CD4-positive, alpha-beta T cell (primary cell): Measurements from ENCODE around the gene PMF1. TPM values are rescaled to one million over a fixed set of nuclear protein-coding genes. Genes with fewer than 3 reads are reported as not detected.
"Not testable (repeated sequence)": the region's sequence is repeated elsewhere in the genome, so short reads cannot be mapped to it uniquely, and the experiment has no call there.

Source experiments
- ATAC-seq: fragments of 200-7000 bp; cut with Tn5 transposase; one replicate; pipeline ENCODE4 v1.10.0; 2022; ENCODE audit warnings: mild to moderate bottlenecking; ENCODE audit not compliant: poor library complexity
- CTCF ChIA-PET: fragments of 350-600 bp; sonication (Branson Sonifier 250); formaldehyde crosslinking; loops from one replicate; lab custom pipeline; 2021; ENCODE audit warnings: antibody characterized with exemption, inconsistent platforms; lab: Charles Lee
- POLR2A ChIA-PET: fragments of 350-600 bp; sonication (Branson Sonifier 250); formaldehyde crosslinking; loops from one replicate; lab custom pipeline; 2021; ENCODE audit warnings: antibody characterized with exemption, inconsistent platforms; lab: Charles Lee
- DNase-seq, 14 experiments: peaks; one replicate each; pipeline ENCODE4 v3.0.0-alpha.2; 2013 to 2020; ENCODE audit warnings: mixed read lengths in 2 of 14
- H3K27ac ChIP-seq, 2 donors: one replicate each; pipeline versions ENCODE4 v1.5.1 to v1.7.0; 2013; ENCODE audit warnings: low read length in 2 of 2, low read depth in 1 of 2, mild to moderate bottlenecking in 1 of 2
- H3K27me3 ChIP-seq, 2 experiments: 1 replicate in 1 of 2; 2 replicates in 1 of 2; pipeline versions ENCODE4 v1.6.1 to v1.7.0; 2013; ENCODE audit warnings: low read length in 2 of 2, control low read depth in 1 of 2, mild to moderate bottlenecking in 1 of 2, moderate library complexity in 1 of 2; ENCODE audit not compliant: insufficient read depth in 2 of 2, control insufficient read depth in 1 of 2
- H3K36me3 ChIP-seq: one replicate; pipeline ENCODE4 v1.6.1; 2013; ENCODE audit warnings: low read length, control low read depth; ENCODE audit not compliant: insufficient read depth
- H3K4me1 ChIP-seq: one replicate; pipeline ENCODE4 v1.6.1; 2013; ENCODE audit warnings: low read length, control low read depth; ENCODE audit not compliant: insufficient read depth
- H3K4me3 ChIP-seq: one replicate; pipeline ENCODE4 v1.5.1; 2013; ENCODE audit warnings: mild to moderate bottlenecking, low read length, moderate library complexity
- H3K9me3 ChIP-seq, 2 experiments: 1 replicate in 1 of 2; 2 replicates in 1 of 2; pipeline versions ENCODE4 v1.6.1 to v1.7.0; 2013; ENCODE audit warnings: low read length in 2 of 2, mild to moderate bottlenecking in 2 of 2, control low read depth in 1 of 2, moderate library complexity in 1 of 2; ENCODE audit not compliant: control insufficient read depth in 1 of 2, insufficient read depth in 1 of 2
- H3K27ac Mint-ChIP-seq: one replicate; pipeline ENCODE4 v1.8.0; 2020; ENCODE audit warnings: mixed read lengths
- H3K27me3 Mint-ChIP-seq: one replicate; pipeline ENCODE4 v1.8.0; 2021; ENCODE audit warnings: mixed read lengths
- H3K36me3 Mint-ChIP-seq: one replicate; pipeline ENCODE4 v1.8.0; 2021; ENCODE audit warnings: low read depth, mixed read lengths
- H3K4me1 Mint-ChIP-seq: one replicate; pipeline ENCODE4 v1.8.0; 2021; ENCODE audit warnings: low read depth, mixed read lengths
- H3K4me3 Mint-ChIP-seq: one replicate; pipeline ENCODE4 v1.8.0; 2020; ENCODE audit warnings: mild to moderate bottlenecking, mixed read lengths
- H3K9me3 Mint-ChIP-seq: one replicate; pipeline ENCODE4 v1.8.0; 2020; ENCODE audit warnings: mixed read lengths
- intact Hi-C, 2 experiments: fragments of 100-400 bp; cut with DNase I in 1 of 2; cut with micrococcal nuclease in 1 of 2; formaldehyde crosslinking; loops; one replicate each; pipeline versions ENCODE4 v1.15.1 to v1.9.0; 2023 to 2025; cut with DNase I, micrococcal nuclease
- total RNA-seq, 174 experiments: library from RNA in 2 of 174; stranded (reverse) in 2 of 174; gene quantifications; one replicate each; pipeline ENCODE4 v1.2.3 and lab custom pipeline; 2021 to 2026
- TF ChIP-seq, protein P1 (sequence below): fragments of 200-600 bp; IDR thresholded peaks from one replicate; pipeline ENCODE4 v1.8.0; 2022; ENCODE audit warnings: antibody characterized with exemption, mild to moderate bottlenecking

PMF1 gene
- total RNA-seq, 2 experiments from 2014 or later: 58.0 to 61.2 TPM

DNA sequence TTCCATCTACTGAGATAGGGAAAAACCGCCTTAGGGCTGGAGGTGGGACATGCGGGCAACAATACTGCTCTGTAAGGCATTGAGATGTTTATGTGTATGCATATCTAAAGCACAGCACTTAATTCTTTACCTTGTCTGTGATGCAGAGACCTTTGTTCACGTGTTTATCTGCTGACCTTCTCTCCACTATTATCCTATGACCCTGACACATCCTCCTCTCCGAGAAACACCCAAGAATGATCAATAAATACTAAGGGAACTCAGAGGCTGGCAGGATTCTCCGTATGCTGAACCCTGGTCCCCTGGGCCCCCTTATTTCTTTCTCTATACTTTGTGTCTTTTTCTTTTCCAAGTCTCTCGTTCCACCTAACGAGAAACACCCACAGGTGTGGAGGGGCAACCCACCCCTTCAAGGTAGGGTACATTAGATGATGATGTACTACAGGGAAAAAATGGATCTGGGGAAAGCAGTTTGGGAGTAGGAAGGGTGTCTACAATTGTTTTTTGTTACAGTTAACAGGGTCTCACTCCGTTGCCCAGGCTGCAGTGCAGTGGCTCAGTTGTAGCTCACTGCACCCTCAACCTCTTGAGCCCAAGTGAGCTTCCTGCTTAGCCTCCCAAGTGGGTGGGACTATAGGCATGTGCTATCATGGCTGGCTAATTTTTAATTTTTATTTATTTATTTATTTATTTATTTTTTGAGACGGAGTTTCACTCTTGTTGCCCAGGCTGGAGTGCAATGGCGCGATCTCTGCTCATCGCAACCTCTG is 30.6 kb upstream of the PMF1 start:
- DNase-seq, H3K27ac Mint-ChIP-seq, H3K9me3 ChIP-seq, H3K4me3 Mint-ChIP-seq, H3K27ac ChIP-seq, H3K36me3 ChIP-seq, H3K27me3 ChIP-seq, H3K36me3 Mint-ChIP-seq, H3K9me3 Mint-ChIP-seq, H3K4me3 ChIP-seq, H3K27me3 Mint-ChIP-seq, ATAC-seq, CTCF ChIA-PET, intact Hi-C loops: not testable (repeated sequence)
- H3K4me1 ChIP-seq: peaks cover 11% of the 10 kb centered on the region
- POLR2A ChIA-PET: interaction anchor here (0.7 to 1.2 kb wide), 2 partner anchors 31 to 50 kb away, joined by 3 read pairs; partner anchors contain the start of gene PMF1
- peaks cover 16% of the 10 kb centered on the region for H3K4me1 Mint-ChIP-seq

DNA sequence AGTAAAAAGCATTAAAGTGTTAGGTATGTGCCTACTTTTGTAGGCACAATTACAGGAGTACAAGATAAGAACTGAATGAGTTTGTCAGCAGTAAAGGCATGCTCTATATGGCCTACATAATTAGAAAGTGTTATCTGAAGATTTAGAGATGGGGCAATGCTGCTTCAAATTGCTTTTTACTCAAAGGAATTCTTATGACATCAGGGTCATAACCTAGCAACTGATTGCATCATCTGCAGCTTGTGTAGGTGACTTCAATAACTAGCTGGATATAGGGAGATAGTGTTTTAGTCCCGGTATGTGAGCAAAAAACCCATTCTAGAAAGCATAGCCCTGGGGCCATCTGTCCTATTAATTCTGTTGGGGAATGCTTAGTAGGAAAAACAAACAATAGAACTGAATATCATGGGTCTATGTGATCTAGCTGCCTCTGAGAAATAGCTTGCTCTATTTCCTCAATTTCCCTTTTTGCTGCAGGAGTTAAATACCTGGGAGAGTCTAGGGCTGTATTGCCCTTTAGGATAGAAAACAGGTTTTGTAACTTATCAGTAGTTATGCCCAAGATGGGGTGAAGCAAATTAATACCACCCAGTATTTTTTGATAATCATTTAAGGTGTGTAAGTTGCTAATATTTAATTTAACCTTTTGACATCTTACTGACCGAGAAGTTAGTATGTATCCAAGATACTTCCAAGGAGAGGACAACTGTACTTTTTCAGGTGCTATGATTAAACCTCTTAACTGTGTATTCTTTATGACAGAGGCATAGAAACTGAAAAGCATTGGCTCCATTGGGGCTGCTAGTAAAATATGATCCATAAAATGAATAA is 26.2 kb upstream of the PMF1 start:
- H3K27me3 Mint-ChIP-seq, H3K4me3 ChIP-seq, DNase-seq, intact Hi-C loops, H3K36me3 Mint-ChIP-seq, H3K9me3 Mint-ChIP-seq, H3K4me1 Mint-ChIP-seq, CTCF ChIA-PET, H3K27ac ChIP-seq, H3K36me3 ChIP-seq, H3K27ac Mint-ChIP-seq, ATAC-seq, H3K9me3 ChIP-seq, H3K4me1 ChIP-seq, H3K4me3 Mint-ChIP-seq, H3K27me3 ChIP-seq: not testable (repeated sequence)
- POLR2A ChIA-PET: interaction anchor here (1.3 kb wide), 1 partner anchor 26 kb away, joined by 3 read pairs; the partner anchor contains the start of gene PMF1

DNA sequence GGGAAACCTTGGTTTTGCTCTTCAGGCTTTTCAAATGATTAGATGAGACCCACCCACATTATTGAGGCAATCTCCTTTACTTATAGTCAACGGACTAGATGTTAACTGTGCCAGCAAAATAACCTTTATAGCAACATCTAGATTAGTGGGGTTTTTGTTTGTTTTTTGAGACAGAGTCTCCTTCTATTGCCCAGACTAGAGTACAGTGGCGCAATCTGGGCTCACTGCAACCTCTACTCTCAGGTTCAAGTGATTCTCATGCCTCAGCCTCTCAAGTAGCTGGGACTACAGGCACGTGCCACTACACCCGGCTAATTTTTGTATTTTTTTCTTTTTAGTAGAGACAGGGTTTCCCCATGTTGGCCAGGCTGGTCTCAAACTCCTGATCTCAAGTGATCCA is 22.5 kb upstream of the PMF1 start:
- CTCF ChIA-PET, H3K9me3 ChIP-seq: not testable (repeated sequence)

DNA sequence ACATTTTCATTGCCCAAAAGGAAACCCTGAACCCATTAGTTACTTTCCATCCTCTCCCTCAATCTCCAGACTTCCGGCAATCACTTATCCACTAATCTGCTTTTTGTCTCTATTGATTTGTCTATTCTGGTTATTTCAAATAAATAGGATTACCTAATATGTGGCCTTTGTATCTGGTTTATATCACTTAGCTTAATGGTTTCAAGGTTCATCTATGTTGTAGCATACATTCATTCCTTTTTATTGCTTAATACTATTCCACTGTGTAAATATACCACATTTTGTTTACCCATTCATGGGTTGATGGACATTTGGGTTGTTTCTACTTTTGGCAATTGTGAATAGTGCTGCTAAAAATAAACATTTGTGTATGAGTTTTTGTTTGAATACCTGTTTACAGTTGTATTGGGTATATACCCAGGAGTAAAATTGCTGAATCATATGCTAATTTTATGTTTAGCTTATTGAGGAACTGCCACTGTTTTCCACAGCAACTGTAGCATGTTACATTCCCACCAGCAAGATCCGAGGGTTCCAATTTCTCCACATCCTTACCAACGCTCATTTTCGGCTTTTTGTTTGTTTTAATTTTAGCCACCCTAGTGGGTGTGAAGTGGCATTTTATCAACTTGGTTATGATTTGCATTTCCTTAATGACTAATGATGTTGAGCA is 21.4 kb upstream of the PMF1 start:
- POLR2A ChIA-PET: no interaction called here
- Histone ChIP-seq H3K27me3 (no peaks in the 10 kb centered on the region), H3K9me3 (peaks cover 0 to 4% of the 10 kb centered on the region in 2 experiments), H3K4me3 (no peak overlapping the region), H3K4me1 (peaks cover 24% of the 10 kb centered on the region), H3K27ac (no peak overlapping the region), H3K36me3 (peaks cover 13% of the 10 kb centered on the region)
- Mint-ChIP-seq H3K27me3 (no peaks in the 10 kb centered on the region), H3K27ac (no peak overlapping the region), H3K36me3 (peaks cover 18% of the 10 kb centered on the region), H3K4me1 (peaks cover 24% of the 10 kb centered on the region), H3K9me3 (peaks cover 3% of the 10 kb centered on the region), H3K4me3 (peak overlapping the region; percentile 48)
- ATAC-seq: no peak
- intact Hi-C loops: loop anchor here in 1 of 2 experiments (5.0 kb wide), 4 partner anchors 36 to 146 kb away; partner anchors contain the start of genes CCT3, SMG5, TMEM79 and TSACC
- CTCF ChIA-PET: interaction anchor here (1.0 kb wide), 1 partner anchor 34 kb away, joined by 5 read pairs; no protein-coding TSS in a partner anchor
- DNase-seq: no peak
- TF ChIP-seq, protein P1, sequence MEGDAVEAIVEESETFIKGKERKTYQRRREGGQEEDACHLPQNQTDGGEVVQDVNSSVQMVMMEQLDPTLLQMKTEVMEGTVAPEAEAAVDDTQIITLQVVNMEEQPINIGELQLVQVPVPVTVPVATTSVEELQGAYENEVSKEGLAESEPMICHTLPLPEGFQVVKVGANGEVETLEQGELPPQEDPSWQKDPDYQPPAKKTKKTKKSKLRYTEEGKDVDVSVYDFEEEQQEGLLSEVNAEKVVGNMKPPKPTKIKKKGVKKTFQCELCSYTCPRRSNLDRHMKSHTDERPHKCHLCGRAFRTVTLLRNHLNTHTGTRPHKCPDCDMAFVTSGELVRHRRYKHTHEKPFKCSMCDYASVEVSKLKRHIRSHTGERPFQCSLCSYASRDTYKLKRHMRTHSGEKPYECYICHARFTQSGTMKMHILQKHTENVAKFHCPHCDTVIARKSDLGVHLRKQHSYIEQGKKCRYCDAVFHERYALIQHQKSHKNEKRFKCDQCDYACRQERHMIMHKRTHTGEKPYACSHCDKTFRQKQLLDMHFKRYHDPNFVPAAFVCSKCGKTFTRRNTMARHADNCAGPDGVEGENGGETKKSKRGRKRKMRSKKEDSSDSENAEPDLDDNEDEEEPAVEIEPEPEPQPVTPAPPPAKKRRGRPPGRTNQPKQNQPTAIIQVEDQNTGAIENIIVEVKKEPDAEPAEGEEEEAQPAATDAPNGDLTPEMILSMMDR: no peak

More for the DNA sequence above, 22.5 kb upstream of the PMF1 start:
- H3K4me3 ChIP-seq, H3K27me3 ChIP-seq, H3K27ac Mint-ChIP-seq, ATAC-seq, H3K4me3 Mint-ChIP-seq, DNase-seq, H3K9me3 Mint-ChIP-seq, H3K27me3 Mint-ChIP-seq, H3K36me3 ChIP-seq, POLR2A ChIA-PET, H3K27ac ChIP-seq, H3K36me3 Mint-ChIP-seq: not testable (repeated sequence)
- intact Hi-C loops: loop anchor here in 1 of 2 experiments (5.0 kb wide), 4 partner anchors 37 to 147 kb away; partner anchors contain the start of genes CCT3, SMG5, TMEM79 and TSACC
- peaks cover 19% of the 10 kb centered on the region for H3K4me1 ChIP-seq
- peaks cover 16% of the 10 kb centered on the region for H3K4me1 Mint-ChIP-seq
